BE2C (cell line): Measurements from ENCODE around the gene NPTXR. TPM values are rescaled to one million over a fixed set of nuclear protein-coding genes. Genes with fewer than 3 reads are reported as not detected.

ENCODE experiments used
- DNase-seq: peaks from one replicate; pipeline ENCODE4 v3.0.0-alpha.2; 2020
- H3K27me3 ChIP-seq: fragments of 250-450 bp; sonication (Bioruptor Pico); 2 replicates; pipeline ENCODE4 v1.5.1; 2020; ENCODE audit warnings: mild to moderate bottlenecking
- H3K36me3 ChIP-seq: fragments of 250-450 bp; sonication (Bioruptor Pico); 2 replicates; pipeline ENCODE4 v1.5.1; 2020; ENCODE audit warnings: mild to moderate bottlenecking
- H3K4me1 ChIP-seq: fragments of 250-450 bp; sonication (Bioruptor Pico); 2 replicates; pipeline ENCODE4 v1.5.1; 2020
- H3K4me3 ChIP-seq: 2 replicates; pipeline ENCODE4 v1.5.1; 2011; ENCODE audit warnings: low read depth, low read length
- H3K9me3 ChIP-seq: fragments of 250-450 bp; sonication (Bioruptor Pico); 2 replicates; pipeline ENCODE4 v1.5.1; 2020
- CTCF ChIP-seq: IDR thresholded peaks from 2 replicates; pipeline ENCODE4 v1.5.1; 2012; ENCODE audit warnings: mild to moderate bottlenecking, low read depth, low read length
- polyA plus RNA-seq: library from polyadenylated mRNA; unstranded; fragments of >200 nt; gene quantifications from one replicate; pipeline ENCODE4 v1.2.1, GENCODE V29; 2012; ENCODE audit warnings: low read depth, missing spikeins; ENCODE audit not compliant: insufficient read length, insufficient read depth

NPTXR gene
- polyA plus RNA-seq: 3.0 TPM

GRCh38 chr22:38843657-38844314 lies at the start of gene NPTXR:
NPTXR (minus strand) TSS chr22:38844028.
- H3K36me3 ChIP-seq: no peaks in the 10 kb centered on the region

GRCh38 chr22:38891256-38891655 lies 47.4 kb upstream of the NPTXR start:
- peaks cover 14% of the 10 kb centered on the region for H3K27me3 ChIP-seq
- TF ChIP-seq CTCF: no peak
- H3K36me3 ChIP-seq: no peaks in the 10 kb centered on the region
- DNase-seq: no peak
- H3K4me1 ChIP-seq: no peaks in the 10 kb centered on the region
- H3K9me3 ChIP-seq: no peaks in the 10 kb centered on the region
- no peak overlapping the region for H3K4me3 ChIP-seq

More at GRCh38 chr22:38843657-38844314, at the start of gene NPTXR:
- Histone ChIP-seq H3K9me3 (no peaks in the 10 kb centered on the region), H3K27me3 (no peaks in the 10 kb centered on the region), H3K4me3 (peak within 1 kb of the TSS; percentile 58), H3K4me1 (no peaks in the 10 kb centered on the region)
- no peak for TF ChIP-seq CTCF
- DNase-seq: peak; percentile 80

- TF ChIP-seq CTCF: no peak
- Histone ChIP-seq H3K4me3 (no peak overlapping the region), H3K4me1 (no peaks in the 10 kb centered on the region), H3K9me3 (no peaks in the 10 kb centered on the region), H3K27me3 (peaks cover 14% of the 10 kb centered on the region), H3K36me3 (no peaks in the 10 kb centered on the region)
- no peak for DNase-seq
Measured at GRCh38 chr22:38890377-38890776, 46.5 kb upstream of the NPTXR start.

- TF ChIP-seq CTCF: no peak
- Histone ChIP-seq H3K4me3 (no peak overlapping the region), H3K36me3 (no peaks in the 10 kb centered on the region), H3K27me3 (no peaks in the 10 kb centered on the region), H3K4me1 (no peaks in the 10 kb centered on the region), H3K9me3 (no peaks in the 10 kb centered on the region)
- DNase-seq: no peak
Measured at GRCh38 chr22:38886333-38886732, 42.5 kb upstream of the NPTXR start.

- Histone ChIP-seq H3K36me3 (no peaks in the 10 kb centered on the region), H3K9me3 (no peaks in the 10 kb centered on the region), H3K27me3 (no peaks in the 10 kb centered on the region), H3K4me1 (no peaks in the 10 kb centered on the region), H3K4me3 (no peak overlapping the region)
- no peak for TF ChIP-seq CTCF
- DNase-seq: no peak
Measured at GRCh38 chr22:38882972-38883622, 39.3 kb upstream of the NPTXR start.
